ENCODE measurements around the gene SYK.

DNA sequence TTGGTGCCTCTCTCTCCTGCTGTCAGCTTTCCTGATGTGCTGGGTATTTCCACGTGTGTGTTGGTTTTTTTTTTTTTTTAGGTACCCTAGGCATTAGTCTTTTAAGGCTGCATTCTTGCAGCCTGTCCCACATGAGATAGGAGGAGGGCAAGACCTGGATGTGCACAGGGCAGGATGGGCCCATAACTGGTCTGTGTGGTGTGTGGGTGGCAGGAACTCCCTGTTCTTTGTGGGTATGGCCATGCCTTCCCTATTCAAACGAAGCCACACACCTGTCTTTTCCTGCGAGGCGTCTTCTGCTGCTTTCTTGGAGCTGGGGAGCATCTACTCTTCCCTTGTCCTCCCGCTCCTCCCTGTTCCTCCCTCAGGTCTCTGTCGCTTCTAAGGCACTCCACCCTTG lies 6.8 kb downstream of the SYK start:
- TF ChIP-seq, protein P1, sequence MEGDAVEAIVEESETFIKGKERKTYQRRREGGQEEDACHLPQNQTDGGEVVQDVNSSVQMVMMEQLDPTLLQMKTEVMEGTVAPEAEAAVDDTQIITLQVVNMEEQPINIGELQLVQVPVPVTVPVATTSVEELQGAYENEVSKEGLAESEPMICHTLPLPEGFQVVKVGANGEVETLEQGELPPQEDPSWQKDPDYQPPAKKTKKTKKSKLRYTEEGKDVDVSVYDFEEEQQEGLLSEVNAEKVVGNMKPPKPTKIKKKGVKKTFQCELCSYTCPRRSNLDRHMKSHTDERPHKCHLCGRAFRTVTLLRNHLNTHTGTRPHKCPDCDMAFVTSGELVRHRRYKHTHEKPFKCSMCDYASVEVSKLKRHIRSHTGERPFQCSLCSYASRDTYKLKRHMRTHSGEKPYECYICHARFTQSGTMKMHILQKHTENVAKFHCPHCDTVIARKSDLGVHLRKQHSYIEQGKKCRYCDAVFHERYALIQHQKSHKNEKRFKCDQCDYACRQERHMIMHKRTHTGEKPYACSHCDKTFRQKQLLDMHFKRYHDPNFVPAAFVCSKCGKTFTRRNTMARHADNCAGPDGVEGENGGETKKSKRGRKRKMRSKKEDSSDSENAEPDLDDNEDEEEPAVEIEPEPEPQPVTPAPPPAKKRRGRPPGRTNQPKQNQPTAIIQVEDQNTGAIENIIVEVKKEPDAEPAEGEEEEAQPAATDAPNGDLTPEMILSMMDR (IDR thresholded peaks at IDR 0.05; ENCODE audit: poor library complexity), result no peak
- TF ChIP-seq EZH2phosphoT487 (IDR thresholded peaks at IDR 0.05; ENCODE audit: low read depth, severe bottlenecking, unreplicated experiment), result no peak
- no peak for TF ChIP-seq EZH2 (IDR thresholded peaks at IDR 0.05; ENCODE audit: borderline replicate concordance)
